ENCODE measurements around the gene RPS26. TPM values are rescaled to one million over a fixed set of nuclear protein-coding genes. Genes with fewer than 3 reads are reported as not detected.

The RPS26 gene
- total and polyA plus RNA-seq, 2 of the 13 experiments (the other 11 are each of a cell fraction or from before 2014, with no cell fraction given), result 150 to 421 TPM

DNA sequence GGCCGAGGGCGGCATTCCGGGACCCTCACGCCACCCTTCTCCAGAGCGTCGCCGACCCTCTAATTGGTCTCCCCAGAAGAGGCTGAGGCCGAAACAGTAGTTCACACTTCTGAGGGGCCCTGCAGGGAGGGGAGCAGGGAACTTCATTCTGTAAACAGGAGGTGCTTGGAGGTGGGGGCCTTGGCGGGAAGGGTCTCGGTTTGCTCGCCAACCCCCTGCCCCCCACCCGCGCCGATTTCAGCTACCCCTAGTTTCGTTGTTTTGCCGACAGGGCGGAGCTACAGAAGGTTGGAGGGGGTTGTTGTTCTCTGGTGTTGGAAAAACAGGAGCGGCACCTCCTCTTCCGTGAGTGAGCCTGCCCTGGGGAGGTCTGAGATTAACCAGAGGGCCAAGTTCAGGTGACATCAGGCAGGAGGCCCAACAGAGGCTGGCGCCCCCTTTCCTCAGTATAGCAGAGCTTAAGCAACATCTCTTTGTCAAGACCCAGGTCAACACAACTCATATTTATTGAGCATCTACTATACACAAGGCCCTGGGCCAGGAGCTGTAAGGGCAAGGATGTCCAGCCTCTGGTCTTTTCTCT lies 38.9 kb downstream of the RPS26 start (continued):
- TF ChIP-seq, protein P1, sequence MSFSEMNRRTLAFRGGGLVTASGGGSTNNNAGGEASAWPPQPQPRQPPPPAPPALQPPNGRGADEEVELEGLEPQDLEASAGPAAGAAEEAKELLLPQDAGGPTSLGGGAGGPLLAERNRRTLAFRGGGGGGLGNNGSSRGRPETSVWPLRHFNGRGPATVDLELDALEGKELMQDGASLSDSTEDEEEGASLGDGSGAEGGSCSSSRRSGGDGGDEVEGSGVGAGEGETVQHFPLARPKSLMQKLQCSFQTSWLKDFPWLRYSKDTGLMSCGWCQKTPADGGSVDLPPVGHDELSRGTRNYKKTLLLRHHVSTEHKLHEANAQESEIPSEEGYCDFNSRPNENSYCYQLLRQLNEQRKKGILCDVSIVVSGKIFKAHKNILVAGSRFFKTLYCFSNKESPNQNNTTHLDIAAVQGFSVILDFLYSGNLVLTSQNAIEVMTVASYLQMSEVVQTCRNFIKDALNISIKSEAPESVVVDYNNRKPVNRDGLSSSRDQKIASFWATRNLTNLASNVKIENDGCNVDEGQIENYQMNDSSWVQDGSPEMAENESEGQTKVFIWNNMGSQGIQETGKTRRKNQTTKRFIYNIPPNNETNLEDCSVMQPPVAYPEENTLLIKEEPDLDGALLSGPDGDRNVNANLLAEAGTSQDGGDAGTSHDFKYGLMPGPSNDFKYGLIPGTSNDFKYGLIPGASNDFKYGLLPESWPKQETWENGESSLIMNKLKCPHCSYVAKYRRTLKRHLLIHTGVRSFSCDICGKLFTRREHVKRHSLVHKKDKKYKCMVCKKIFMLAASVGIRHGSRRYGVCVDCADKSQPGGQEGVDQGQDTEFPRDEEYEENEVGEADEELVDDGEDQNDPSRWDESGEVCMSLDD (CRISPR knock-in tag; IDR thresholded peaks at IDR 0.05; ENCODE audit: borderline replicate concordance), result peak; percentile 69; the same call in 1 of the 2 replicates
- TF ChIP-seq, protein P2, sequence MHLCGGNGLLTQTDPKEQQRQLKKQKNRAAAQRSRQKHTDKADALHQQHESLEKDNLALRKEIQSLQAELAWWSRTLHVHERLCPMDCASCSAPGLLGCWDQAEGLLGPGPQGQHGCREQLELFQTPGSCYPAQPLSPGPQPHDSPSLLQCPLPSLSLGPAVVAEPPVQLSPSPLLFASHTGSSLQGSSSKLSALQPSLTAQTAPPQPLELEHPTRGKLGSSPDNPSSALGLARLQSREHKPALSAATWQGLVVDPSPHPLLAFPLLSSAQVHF (CRISPR knock-in tag; IDR thresholded peaks at IDR 0.05), result no peak
- TF ChIP-seq IRX3 (CRISPR knock-in tag; IDR thresholded peaks at IDR 0.05; ENCODE audit: borderline replicate concordance, low read depth) (no peak), PHB2 (IDR thresholded peaks at IDR 0.05; ENCODE audit: partially characterized antibody) (no peak), POLR2AphosphoS5 (IDR thresholded peaks at IDR 0.05; ENCODE audit: low read depth, low read length) (peak; percentile 81), GZF1 (CRISPR knock-in tag; IDR thresholded peaks at IDR 0.05) (no peak), RARA (CRISPR knock-in tag; IDR thresholded peaks at IDR 0.05) (peak; percentile 99), MZF1 (CRISPR knock-in tag; IDR thresholded peaks at IDR 0.05; ENCODE audit: borderline replicate concordance) (no peak), ZFX (CRISPR knock-in tag; IDR thresholded peaks at IDR 0.05; ENCODE audit: low read depth) (peak; percentile 51; the same call in 1 of the 2 replicates), ZNF230 (CRISPR knock-in tag; IDR thresholded peaks at IDR 0.05) (peak; percentile 52; the same call in 1 of the 2 replicates), HMGA1 (CRISPR knock-in tag; conservative IDR thresholded peaks at IDR 0.05) (no peak), JUNB (CRISPR knock-in tag; IDR thresholded peaks at IDR 0.05; ENCODE audit: borderline replicate concordance) (no peak), ZMYM3 (CRISPR knock-in tag; IDR thresholded peaks at IDR 0.05) (peak; percentile 95), NFATC3 (CRISPR knock-in tag; IDR thresholded peaks at IDR 0.05) (no peak), ZNF782 (CRISPR knock-in tag; IDR thresholded peaks at IDR 0.05; ENCODE audit: borderline replicate concordance) (no peak), AGO1 (IDR thresholded peaks at IDR 0.05; ENCODE audit: low read depth, low read length, poor library complexity, severe bottlenecking) (no peak), ZNF776 (CRISPR knock-in tag; IDR thresholded peaks at IDR 0.05) (no peak), ZMYM4 (CRISPR knock-in tag; IDR thresholded peaks at IDR 0.05) (no peak; the same call in 1 of the 2 replicates)
- TF ChIP-seq, protein P3, sequence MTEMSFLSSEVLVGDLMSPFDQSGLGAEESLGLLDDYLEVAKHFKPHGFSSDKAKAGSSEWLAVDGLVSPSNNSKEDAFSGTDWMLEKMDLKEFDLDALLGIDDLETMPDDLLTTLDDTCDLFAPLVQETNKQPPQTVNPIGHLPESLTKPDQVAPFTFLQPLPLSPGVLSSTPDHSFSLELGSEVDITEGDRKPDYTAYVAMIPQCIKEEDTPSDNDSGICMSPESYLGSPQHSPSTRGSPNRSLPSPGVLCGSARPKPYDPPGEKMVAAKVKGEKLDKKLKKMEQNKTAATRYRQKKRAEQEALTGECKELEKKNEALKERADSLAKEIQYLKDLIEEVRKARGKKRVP (CRISPR knock-in tag; IDR thresholded peaks at IDR 0.05), result peak in 1 of 2 experiments; percentile 74; a peak in 2 of 4 replicates
- TF ChIP-seq, protein P4, sequence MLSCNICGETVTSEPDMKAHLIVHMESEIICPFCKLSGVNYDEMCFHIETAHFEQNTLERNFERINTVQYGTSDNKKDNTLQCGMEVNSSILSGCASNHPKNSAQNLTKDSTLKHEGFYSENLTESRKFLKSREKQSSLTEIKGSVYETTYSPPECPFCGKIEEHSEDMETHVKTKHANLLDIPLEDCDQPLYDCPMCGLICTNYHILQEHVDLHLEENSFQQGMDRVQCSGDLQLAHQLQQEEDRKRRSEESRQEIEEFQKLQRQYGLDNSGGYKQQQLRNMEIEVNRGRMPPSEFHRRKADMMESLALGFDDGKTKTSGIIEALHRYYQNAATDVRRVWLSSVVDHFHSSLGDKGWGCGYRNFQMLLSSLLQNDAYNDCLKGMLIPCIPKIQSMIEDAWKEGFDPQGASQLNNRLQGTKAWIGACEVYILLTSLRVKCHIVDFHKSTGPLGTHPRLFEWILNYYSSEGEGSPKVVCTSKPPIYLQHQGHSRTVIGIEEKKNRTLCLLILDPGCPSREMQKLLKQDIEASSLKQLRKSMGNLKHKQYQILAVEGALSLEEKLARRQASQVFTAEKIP (CRISPR knock-in tag; IDR thresholded peaks at IDR 0.05; ENCODE audit: borderline replicate concordance), result no peak
- TF ChIP-seq, protein P5, sequence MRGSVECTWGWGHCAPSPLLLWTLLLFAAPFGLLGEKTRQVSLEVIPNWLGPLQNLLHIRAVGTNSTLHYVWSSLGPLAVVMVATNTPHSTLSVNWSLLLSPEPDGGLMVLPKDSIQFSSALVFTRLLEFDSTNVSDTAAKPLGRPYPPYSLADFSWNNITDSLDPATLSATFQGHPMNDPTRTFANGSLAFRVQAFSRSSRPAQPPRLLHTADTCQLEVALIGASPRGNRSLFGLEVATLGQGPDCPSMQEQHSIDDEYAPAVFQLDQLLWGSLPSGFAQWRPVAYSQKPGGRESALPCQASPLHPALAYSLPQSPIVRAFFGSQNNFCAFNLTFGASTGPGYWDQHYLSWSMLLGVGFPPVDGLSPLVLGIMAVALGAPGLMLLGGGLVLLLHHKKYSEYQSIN (CRISPR knock-in tag; IDR thresholded peaks at IDR 0.05; ENCODE audit: borderline replicate concordance), result no peak
- TF ChIP-seq, protein P6, sequence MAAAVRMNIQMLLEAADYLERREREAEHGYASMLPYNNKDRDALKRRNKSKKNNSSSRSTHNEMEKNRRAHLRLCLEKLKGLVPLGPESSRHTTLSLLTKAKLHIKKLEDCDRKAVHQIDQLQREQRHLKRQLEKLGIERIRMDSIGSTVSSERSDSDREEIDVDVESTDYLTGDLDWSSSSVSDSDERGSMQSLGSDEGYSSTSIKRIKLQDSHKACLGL (CRISPR knock-in tag; IDR thresholded peaks at IDR 0.05), result no peak
